Frontal cortex (tissue), 4 donors: ENCODE results near the gene UST. TPM values are rescaled to one million over a fixed set of nuclear protein-coding genes. Genes with fewer than 3 reads are reported as not detected.
"Not testable (repeated sequence)": the region's sequence is repeated elsewhere in the genome, so short reads cannot be mapped to it uniquely, and the experiment has no call there.

Experiments
- DNase-seq, 2 donors: peaks; one replicate each; pipeline ENCODE4 v3.0.0; 2012; ENCODE audit warnings: low spot score in 2 of 2
- FAIRE-seq: peaks from 2 replicates; lab custom pipeline; 2012; peaks lifted over from hg19 to GRCh38; lab: Jason Lieb, UNC
- total RNA-seq: library from RNA; depleted of rRNA; stranded (reverse); fragments of >200 nt; gene quantifications from one replicate; pipeline ENCODE4 v1.2.3, GENCODE V29; 2014
- donor health status: control.
- donor health status: control.
- donor health status: control.

The UST gene
- total RNA-seq, 1 donor from 2014 or later: 39.5 TPM

DNA sequence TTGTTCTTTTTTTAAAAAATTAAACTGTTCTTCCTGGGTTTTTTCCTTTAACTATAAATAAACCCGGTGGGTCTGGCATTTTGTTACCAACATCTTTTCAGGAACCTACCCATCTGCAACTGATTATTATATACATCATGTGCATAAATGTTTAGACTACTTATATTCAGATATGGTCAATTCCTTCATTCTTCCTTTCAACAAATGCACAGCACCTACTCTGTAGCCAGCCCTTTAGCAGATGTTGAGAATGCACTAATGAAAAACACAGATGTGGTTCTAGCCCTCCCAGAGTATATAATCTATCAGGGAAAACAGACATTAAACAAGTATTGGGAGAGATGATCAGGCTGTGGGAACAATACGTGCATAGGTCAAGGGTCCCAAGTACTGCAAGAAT is 237.1 kb downstream of the UST start:
- FAIRE-seq (no peak), DNase-seq (no peak)

DNA sequence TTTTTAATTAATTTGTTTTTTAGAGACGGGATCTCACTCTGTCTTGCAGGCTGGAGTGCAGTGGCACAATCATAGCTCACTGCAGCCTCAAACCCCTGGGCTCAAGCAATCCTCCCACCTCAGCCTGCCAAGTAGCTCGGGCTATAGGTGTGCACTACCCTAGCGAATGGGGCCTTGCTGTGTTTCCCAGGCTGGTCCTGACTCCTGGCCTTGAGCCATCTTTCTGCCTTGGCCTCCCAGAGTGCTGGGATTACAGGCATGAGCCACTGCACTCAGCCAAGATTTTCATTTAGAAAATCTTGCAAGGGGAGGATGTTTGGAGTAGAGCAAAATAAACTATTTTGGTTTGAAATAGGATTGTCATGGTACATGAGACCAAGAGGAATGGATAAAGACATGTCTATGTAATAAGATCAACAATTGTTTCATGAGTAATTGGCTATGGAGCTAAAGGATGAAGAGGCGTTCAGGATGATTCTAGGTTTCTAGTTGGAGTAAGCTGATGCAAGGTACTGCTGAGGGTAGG is 237.8 kb downstream of the UST start:
- no peak for DNase-seq

DNA sequence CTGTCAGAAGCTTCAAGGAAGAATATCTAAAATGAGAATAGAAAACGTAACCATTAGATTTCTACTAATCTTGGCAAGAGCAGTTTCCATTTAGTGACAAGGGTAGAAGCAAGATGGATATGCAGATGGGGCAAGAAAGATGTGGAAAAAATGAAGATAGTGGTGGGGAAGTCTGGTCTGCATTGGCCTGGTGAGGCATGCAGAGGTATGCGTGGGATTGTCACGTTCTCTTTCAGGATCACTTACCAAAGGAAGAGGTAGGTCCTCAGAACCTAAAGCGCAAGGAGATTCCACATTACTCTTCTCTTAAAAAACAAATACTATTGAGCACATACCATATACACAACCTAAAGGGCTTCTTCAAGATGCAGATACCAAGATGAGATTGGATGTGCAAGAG is 238.7 kb downstream of the UST start:
- FAIRE-seq: no peak
- DNase-seq: no peak

More for the DNA sequence above, 237.8 kb downstream of the UST start:
- no peak for FAIRE-seq

DNA sequence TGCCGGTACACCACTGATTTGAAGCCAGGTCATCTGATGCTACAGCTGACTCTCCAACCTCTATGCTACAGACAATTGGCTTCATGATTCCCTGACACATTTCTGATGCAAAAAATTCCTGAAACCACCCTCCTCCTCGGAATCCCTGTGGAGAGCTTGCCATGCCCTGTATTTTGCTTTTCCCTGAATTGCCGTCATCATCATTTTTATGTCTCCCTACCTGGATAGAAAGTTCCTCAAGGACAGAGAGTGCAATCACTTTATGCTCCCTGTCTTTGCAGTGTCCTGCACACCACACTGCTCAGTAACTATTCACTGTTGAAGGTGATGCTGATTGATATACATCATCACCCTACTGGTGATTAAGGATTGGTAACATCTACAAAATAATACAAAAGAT is 239.8 kb downstream of the UST start:
- DNase-seq (no peak), FAIRE-seq (no peak)

DNA sequence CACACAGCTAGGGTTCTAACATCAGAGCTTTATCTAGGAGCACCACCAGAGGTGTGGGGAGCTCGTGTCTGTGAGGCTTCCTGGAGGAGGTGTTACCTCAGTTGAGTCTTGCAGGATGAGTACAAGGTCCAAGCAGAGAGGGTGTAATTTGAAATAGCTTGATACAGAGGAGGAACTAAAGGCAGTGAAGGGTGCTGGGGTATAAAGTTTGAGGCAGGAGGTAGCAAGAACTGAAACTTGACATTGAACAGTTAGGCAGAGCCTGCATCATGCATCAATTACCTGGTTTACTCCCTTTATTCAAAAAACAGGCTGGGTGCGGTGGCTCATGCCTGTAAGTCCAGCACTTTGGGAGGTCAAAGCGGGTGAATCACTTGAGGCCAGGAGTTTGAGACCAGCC is 241.2 kb downstream of the UST start:
- DNase-seq (no peak), FAIRE-seq (no peak)

DNA sequence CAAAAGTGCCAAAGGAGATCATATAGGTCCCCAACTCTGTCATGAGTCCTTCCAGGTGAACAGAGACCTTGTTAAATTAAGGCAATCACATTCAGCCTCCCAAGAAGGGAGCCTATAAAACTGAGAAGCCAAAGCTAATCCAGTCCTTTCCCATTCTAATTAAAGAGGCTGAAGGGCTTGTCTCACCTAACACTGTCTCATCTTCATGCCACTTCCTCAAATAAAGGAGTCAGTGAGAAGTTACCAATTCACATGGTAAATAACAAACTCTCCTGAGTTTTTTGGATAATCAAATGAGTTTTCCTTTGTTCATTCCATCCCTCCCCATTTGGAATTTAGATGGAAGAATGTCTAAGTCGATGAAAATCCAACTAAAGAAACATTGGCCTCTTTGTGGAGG is 242.8 kb downstream of the UST start:
- no peak for FAIRE-seq

DNA sequence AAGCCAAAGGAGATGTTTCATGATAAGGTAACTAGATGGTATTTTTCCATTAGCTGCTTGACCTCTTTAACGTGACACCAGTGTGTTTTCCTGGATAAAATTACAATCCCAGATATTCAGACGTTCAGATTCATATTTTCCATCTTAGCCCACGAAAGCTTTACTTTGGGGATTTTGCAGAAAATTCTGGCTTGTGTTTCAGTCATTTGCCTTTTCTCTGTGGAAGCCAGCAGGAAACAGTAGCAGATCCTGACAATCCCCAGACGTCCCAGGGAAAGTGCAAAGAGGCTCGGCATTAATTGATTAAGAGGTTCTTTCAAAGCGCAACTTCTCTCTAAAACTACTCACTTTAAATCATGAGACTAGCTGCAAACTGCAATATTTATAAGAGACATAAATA is 243.6 kb downstream of the UST start:
- FAIRE-seq: no peak
- DNase-seq: no peak

More for the DNA sequence above, 242.8 kb downstream of the UST start:
- DNase-seq: no peak

DNA sequence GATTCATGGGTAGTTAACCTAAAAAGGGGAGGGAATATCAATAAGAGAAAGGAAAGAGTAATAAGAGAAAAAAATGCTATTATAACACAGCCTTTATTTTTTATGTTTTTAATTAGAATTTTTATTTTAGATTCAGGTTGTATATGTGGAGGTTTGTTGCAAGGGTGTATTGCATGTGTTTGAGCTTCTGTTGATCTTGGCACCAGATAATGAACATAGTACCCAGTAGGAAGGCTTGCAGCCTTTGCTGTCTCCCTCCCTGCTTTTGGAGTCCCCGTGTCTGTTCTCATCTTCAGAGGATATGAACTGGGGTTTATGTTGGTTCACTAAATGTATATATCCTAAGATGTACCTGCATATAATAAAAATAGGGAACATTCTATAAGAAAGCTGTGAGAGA is 250.0 kb downstream of the UST start:
- no peak for DNase-seq
- FAIRE-seq: no peak

DNA sequence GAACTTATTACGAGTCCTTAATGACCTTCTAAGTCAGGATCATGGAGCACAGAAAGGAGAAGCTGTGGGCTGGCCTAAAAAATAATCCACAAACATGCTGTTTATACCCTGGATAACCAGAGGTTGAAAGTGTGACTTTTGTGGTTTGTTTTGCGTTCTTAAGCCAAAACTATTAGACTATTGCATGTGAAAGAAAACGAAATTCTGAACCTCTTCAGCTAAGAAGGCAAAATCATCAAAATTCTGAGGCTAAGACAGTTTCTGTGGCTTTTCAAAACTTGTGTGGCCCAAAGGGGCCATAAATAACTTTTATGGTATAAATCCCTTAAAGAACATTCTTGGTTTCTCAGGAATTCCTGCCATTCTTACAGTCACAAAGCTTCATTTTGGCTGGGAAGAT is 251.0 kb downstream of the UST start:
- FAIRE-seq: no peak
- DNase-seq: no peak

DNA sequence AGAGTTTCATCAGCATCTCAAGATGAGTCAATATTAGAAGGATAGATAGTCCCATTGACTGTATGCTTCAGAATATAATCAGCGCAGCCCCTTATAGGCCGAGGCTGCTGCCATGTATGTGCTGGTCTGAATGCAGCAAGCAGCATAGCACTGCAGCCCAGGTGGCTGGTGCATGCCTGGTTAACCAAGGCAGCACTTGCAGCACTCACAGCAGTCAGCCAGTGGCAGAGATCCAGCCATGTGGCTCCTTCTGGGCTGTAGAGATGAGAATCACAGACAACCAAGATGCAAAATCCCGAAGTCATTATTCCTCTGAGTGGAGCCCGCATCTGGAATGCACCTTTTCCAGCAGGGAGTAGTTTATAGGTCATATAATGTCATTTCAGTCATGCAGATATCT is 251.9 kb downstream of the UST start:
- DNase-seq: no peak
- FAIRE-seq: no peak

DNA sequence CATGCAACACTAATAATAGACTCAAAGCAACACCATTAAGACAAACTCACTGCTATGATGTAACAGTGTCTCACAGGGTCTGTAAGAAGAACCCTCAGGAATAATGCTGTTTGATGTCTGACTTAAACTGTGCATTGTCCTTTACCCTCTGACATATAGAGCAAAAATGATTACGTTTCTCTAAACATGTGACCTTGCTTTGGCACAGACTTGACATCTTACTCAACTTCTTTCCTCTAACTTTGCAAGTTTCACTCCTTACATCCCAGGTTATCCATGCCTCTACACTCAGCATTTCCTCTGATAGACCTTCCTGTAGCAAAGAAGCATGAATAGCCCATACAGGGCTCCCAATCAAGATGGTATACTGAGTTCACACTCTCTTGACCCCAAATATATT is 252.7 kb downstream of the UST start:
- DNase-seq (no peak), FAIRE-seq (no peak)

DNA sequence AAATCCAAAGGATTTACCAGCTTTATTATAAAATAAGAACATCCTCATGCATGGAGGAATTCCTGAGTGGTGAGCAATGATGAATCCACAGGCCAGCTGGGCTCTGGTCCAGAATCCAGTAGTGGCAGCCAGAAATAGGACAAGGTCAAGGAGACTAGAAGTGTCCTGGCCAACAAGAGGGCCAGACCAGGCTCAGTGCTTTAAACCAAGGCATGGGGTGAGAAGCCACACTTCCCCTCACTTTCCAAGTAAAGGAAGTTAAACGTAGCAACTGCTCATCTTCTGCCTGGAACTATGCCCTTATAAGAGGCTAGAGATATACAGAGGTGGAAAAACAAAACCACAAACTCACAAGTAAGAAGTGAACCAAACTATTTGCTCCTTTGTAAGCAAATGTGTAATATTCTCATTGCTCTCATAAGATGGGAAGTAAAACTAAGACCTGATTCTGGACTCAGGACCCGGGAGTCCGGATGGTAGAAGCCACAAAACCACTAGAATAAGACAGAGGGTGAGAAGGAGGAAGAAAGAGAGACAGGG is 253.2 kb downstream of the UST start:
- no peak for DNase-seq
- FAIRE-seq: no peak

DNA sequence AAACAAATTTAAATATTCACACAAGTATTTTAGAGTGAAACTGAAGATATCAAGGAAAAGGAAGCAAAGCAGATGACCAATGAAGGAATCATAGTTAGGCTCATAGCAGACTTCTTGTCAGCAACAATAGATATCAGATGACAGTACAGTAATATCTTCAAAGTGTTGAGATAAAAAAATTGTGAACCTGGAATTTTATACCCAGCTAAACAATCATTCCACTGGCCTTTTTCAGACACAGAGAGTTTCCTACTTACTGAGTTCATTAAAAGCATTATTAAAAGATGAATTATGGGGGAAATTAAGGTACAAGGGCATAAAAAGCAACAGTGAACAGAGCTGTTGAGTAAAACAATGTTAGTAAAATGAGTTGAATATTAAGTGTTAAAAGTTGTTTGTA is 254.6 kb downstream of the UST start:
- FAIRE-seq: no peak

DNA sequence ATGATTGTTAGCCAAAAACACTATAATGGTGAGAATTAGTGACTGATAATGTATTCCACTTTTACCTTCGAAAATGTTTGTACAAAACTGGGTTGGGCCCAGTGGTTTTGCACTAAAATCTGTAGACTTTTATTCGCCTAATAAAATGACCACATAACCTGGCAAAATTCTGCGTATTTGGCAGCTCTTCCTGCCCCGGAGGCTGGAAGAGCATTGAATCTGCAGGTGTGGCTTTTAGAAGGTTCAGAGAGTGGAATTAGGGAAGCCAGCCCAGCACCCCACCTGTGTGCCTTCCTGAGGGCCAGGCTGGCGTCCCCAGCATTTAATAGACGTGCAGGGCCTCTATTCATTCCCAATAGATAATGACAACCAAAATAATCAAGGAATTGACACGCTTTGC is 256.7 kb downstream of the UST start:
- FAIRE-seq: no peak
- DNase-seq: no peak

More for the DNA sequence above, 254.6 kb downstream of the UST start:
- DNase-seq: no peak

DNA sequence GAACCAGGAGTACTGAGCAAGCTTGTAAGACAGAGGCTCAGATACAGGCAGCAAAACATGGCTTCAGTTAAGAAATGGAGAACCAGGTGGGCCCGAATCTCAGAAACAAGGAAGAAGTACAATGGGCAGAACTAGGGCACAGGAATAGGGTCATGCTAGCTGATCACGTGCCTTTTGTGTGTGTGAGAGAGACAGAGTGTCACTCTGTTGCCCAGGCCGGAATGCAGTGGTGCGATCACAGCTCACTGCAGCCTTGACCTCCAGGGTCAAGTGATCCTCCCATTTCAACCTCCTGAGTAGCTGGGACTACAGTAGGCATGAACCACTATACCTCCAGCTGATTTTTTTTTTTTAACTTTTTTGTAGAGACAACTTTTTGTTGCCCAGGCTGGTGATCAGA is 257.8 kb downstream of the UST start:
- DNase-seq: no peak
- FAIRE-seq: no peak

DNA sequence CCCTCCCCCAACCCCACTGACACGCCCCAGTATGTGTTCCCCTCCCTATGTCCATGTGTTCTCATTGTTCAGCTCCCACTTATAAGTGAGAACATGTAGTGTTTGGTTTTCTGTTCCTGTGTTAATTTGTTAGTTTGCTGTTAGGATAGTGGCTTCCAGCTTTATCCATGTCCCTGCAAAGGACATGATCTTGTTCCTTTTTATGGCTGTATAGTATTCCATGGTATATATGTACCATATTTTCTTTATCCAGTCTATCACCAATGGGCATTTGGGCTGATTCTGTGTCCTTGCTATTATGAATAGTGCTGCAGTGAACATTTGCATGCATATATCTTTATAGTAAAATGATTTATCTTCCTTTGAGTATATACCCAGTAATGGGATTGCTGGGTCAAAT is 259.4 kb downstream of the UST start:
- not testable (repeated sequence) for DNase-seq, FAIRE-seq

DNA sequence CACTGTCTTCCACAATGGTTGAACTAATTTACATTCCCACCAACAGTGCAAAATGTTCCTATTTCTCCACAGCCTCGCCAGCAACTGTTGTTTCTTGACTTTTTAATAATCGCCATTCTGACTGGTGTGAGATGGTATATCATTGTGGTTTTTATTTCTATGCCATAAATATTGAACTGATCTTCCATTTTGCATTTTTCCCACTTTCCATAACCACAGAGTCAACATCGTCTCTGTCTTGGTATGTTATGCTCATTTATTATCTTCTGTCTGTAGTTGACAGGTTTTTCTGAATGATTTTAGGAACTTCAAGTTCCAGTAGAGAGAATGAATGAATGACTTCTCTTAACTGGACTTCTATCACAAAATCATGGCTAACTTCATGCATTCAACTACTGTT is 259.8 kb downstream of the UST start:
- no peak for FAIRE-seq
- no peak for DNase-seq

DNA sequence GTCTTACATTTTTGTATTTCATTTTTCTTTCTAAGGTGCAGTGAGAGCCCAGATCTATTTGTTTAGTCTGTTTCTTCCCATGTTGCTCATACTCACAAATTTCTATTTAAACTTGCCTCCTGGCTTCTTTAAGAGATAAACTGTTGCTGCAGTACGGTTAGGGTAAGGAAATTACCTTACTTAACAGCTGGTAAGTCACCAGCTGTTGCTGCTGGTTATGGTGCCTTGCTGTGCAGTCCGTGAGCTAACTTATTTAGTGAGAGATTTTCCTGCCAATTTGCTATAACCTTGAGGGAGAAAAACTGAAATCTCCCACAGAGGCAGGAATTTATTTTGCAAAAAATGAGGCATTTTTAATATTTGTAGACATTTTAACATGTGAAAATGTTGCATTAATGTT is 261.0 kb downstream of the UST start:
- FAIRE-seq: no peak
- no peak for DNase-seq

DNA sequence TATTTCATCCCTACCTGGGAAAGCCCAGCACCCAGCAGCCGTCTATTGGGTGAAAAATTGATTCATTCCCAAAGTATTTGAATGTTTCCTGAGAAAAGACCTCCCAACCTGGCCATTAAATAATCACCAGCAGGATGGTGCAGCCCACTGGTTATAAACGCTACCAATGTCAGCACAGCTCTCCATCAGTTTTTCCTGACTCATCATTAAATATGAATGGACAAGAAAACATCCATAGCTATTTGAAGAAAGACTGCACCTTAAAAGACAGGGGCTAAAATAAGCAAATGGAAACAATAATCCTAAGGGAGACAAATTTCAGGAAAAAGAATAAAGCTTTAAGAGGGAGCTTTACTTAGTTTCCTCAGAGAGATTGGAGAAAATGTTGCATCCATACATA is 261.9 kb downstream of the UST start:
- DNase-seq (no peak), FAIRE-seq (no peak)

DNA sequence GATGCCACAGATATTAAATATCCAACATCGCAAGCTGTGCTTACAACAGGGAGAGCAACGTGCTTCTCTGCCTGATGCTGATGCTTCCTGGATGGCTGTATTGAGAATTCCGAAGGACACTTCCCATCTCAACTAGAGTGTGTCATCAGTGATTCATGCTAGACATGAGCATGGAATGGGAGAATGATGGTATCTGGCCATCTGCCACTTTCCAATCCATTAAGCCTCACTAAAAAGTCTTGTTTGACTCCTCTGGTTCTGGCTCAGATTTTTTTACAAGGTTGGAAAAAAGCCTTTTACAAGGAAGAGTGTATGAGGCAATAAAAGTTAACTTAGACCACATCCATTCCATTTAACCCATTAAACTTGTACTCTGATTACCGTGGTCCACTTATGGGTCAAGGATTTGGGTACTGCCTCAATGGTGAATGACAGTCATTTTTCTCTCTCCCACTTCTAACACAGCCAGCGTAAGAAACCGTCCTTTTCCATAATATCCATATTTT is 265.3 kb downstream of the UST start:
- no peak for DNase-seq
- FAIRE-seq: no peak

DNA sequence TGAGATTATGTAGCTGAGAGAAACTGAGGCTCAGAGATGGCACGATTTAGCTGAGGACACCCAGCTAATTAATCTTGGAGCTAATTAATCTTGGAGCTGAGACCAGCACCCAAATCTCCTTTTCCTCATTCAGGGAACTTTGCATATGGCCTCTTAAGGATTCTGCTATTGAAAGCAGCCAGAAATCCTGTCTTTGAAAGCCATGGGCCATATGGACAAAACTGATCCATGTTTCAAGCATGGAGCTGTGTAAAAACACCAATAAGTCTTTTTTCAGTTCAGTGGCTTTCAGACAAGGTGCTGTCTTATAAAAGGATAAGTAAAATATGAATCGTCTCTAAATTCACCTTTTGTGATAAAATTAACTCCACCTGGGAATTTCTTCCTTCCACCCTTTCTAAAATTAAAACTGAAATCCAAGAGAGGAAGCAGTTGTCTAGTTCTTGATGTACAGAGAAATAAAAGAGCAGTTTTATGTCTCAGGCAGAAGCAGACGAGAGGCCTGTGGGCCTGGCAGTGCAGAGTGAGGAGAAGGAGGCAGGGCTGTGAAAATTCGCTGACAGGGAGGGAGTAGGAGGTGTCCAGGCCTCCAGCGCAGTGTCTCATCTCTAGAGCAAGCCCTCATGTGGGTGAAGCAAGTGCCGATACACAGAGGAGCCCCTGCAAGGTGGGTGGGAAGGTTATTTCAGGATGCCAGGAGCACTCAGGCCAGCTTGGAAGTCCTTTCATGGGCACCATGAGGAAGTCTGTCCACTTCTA is 266.9 kb downstream of the UST start:
- no peak for FAIRE-seq
- no peak for DNase-seq
